HUDEP-2 (cell line): ENCODE data around the gene TSPAN9.

Experiments
- DNase-seq, 76 experiments: peaks; one replicate each; lab custom pipeline; 2025; ENCODE audit not compliant: unreplicated experiment in 76 of 76; lab: John Stamatoyannopoulos, UW

TSPAN9 gene

GRCh38 chr12:3157581-3158323 lies 80.6 kb downstream of the TSPAN9 start:
- no peak for DNase-seq

DNA sequence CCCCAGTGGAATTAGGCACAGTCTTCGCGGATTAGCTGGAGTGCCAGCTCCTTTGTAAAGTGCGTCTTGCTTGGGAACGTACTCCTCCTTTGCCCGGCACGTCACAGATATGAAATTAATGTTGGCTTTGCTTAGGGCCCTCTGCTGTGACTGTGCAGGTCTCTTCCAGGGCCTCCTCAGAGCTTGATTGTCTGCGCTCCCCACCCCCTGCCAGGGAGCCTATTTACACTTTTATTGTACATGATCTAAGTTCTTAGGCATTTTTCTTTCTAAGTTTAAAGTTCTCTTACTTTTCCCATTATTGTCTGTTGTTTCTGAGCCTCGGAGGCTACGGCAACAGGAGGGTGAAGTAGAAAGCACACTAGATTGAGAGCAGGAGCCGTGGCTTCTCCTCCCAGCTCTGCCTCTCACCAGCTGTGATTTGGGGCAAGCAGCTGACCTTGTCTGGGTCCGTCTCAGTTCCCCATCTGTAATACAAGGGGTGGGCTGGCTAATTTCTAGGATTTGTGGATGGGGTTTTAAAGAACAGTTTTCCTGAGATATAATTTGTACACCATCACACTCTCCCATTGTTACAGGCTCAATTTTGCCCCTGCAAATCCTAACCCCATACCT lies 81.8 kb downstream of the TSPAN9 start:
- no peak for DNase-seq

DNA sequence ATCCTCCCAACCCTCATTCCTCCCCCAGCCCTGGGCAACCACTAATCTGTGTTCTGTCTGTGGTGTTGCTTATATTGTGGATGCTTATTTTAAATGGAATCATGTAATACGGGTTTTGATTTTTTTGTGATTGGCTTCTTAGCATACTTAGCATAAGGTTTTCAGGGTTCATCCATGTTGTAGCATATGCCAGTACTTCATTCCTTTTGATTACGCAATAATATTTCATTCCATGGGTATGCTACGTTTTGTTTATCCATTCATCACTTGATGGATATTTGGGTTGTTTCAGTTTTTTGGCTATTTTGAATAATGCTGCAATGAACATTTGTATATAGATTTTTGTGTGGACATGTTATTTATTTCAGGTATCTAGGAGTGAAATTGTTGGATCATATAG lies 82.9 kb downstream of the TSPAN9 start:
- DNase-seq, result no peak

GRCh38 chr12:3161861-3162260 lies 84.7 kb downstream of the TSPAN9 start:
- no peak for DNase-seq

DNA sequence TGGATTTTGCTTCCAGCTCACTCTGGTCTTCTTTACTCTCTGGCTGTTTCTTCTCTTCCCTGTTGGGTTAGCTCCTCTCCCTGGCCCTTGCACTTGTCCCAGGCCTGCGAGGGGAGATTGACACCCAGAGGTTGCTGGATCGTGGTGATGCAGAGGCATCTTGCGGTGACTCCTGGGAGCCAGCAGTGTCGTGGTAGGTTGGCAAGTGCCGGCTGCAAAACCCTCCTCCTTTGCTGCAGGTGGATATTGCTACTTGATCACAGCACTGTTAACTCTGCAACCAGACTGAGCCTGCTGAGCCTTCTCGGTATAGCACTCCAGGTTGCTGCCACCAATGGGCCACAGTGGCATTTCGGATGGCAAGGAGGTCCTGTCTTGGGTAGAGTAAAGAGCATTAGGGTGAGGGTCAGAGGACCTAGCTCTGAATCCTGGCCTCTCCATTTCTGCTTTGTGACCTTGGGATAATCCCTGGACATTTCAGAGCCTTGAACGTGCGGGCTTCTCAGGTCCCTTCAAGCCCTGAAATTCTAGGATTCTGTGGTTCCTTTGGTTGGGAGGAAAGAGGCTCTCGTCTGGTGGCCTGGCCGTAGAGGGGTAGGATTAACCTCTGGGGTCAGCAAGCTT lies 87.4 kb downstream of the TSPAN9 start:
- DNase-seq, result no peak

DNA sequence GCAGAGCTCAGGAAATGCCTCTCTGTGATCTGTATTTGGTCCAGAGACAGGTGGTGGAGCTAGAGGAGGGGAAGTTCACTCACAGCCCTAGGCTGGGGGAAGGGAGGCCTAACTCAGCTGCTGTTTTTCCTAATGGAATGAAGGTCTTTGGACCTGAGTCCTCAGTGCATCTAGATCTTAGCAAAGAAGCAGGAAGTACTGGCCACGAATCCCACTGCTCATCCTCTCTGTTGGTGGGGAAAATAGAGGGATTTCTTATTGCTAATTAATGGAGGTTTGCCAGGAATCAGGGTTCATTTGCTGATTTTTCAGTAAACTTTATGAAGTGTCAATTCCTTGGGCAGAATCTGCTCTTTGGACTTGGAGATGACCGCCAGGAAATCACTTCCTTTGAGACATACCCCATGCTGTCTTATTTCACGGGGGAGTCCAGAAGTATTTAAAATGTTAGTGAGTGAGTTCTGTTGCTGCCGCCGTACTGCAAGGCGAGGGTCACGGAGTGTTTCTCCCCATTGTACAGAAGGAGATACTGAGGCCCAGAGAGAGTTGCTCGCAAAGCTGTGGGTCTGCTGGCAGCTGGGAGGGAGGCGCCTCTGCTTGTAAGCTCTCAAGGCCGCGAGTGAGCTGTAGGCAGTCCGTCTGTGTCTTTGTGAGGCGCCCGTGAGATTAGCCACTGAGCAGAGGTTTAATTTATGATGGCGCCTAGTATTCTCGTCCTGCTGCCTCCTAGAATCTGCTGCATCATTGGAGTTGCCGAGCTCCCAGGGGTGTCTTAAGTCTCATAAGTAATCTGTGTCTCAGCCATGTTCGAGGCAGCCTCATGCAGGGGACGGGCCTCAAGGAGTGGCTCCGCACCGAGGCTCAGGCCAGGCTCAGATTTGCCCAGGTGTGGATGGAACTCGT lies 88.2 kb downstream of the TSPAN9 start:
- DNase-seq, result no peak

DNA sequence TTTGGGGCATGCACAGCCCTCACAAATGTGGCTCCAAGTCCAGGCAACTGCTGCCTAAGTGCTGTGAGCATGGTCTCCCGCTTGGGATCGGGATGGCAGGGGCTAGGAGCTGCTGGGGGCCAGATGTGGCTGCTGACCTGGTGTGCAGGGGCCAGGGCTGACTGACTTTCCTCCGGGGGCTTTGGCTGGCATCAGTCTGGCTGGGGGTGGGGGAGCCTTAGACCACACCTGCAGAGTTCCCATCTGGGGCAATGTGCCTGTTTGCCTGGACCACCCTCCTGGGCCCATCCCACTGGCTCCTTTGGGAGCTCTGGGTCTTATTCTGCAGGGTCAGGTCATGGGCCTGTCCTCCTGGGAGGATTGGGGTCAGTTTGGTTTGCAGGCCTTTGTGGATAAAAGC lies 90.5 kb downstream of the TSPAN9 start:
- no peak for DNase-seq

- no peak for DNase-seq
Measured at GRCh38 chr12:3168223-3169221, 91.3 kb downstream of the TSPAN9 start.

- DNase-seq, result no peak
Measured at GRCh38 chr12:3170423-3171194, 93.4 kb downstream of the TSPAN9 start.

DNA sequence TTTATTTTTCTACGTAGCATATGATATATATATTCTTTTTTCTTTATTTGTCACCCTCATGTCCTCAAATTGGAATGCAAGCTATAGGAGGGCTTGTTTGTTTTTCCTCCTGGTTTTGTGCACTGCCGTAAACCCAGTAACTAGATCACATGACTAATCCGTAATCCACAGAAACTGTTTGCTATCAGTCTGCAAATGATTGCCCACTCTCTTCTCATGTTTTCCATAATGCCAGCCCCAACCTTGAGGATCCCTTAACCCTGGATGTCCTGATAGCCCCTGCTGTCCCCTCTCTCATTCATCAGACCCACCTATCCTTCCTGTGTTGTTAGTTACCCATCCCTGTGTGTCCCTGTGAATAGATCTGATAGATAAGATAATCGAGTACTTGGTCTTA lies 94.0 kb downstream of the TSPAN9 start:
- DNase-seq, result no peak

GRCh38 chr12:3172124-3173007 lies 95.2 kb downstream of the TSPAN9 start:
- no peak for DNase-seq

GRCh38 chr12:3173008-3173553 lies 95.9 kb downstream of the TSPAN9 start:
- DNase-seq, result no peak

- no peak for DNase-seq
Measured at GRCh38 chr12:3173912-3174311, 96.7 kb downstream of the TSPAN9 start.

- no peak for DNase-seq
Measured at GRCh38 chr12:3175238-3175637, 98.1 kb downstream of the TSPAN9 start.

GRCh38 chr12:3176754-3177153 lies 99.6 kb downstream of the TSPAN9 start:
- DNase-seq, result no peak

GRCh38 chr12:3177778-3178425 lies 100.7 kb downstream of the TSPAN9 start:
- DNase-seq, result no peak

DNA sequence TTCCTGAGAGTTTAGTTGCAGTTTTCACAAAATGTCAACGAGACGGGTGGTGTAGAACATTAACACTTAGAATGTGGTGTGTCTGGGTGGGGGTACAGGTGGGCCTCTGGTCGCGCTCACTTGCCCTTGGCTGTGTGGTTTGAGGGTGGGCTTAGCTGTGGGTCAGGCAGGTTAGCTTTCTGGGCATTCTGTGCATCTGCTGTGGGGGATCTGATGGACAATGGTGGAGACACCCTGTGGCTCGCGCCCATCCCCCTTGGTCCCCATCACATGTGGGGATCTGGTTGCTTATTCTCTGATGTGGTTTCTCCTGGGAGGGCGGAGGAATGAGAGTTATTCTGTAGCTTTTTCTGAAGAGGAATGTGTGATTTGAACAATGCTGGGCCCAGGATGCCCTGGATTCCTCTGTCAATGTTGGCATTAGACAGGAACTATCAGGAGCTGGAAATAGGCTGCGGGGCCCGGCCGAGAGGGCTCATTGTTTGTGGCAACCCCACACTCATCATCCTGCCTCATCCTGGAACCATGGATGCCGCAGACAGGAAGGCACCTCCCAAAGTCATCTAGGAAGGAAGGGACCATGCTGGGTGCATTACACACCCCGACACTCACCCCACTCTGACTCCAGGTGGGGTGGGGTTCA lies 101.6 kb downstream of the TSPAN9 start:
- no peak for DNase-seq
